NCI-H1105 (cell line): Measurements from ENCODE around the gene E2F6.

Experiments used
- DNase-seq: peaks from one replicate; lab custom pipeline; 2025; lab: John Stamatoyannopoulos, UW

The E2F6 gene, protein sequence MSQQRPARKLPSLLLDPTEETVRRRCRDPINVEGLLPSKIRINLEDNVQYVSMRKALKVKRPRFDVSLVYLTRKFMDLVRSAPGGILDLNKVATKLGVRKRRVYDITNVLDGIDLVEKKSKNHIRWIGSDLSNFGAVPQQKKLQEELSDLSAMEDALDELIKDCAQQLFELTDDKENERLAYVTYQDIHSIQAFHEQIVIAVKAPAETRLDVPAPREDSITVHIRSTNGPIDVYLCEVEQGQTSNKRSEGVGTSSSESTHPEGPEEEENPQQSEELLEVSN

GRCh38 chr2:11465485-11466306 lies at the start of gene E2F6:
Gene E2F6 (minus strand): TSS chr2:11466161. CDS start chr2:11465879, 282 bp downstream.
- peak; percentile 80 for DNase-seq

- DNase-seq, result no peak
Measured at GRCh38 chr2:11515490-11515981, 49.6 kb upstream of the E2F6 start.

- no peak for DNase-seq
Measured at GRCh38 chr2:11514904-11515303, 48.9 kb upstream of the E2F6 start.

DNA sequence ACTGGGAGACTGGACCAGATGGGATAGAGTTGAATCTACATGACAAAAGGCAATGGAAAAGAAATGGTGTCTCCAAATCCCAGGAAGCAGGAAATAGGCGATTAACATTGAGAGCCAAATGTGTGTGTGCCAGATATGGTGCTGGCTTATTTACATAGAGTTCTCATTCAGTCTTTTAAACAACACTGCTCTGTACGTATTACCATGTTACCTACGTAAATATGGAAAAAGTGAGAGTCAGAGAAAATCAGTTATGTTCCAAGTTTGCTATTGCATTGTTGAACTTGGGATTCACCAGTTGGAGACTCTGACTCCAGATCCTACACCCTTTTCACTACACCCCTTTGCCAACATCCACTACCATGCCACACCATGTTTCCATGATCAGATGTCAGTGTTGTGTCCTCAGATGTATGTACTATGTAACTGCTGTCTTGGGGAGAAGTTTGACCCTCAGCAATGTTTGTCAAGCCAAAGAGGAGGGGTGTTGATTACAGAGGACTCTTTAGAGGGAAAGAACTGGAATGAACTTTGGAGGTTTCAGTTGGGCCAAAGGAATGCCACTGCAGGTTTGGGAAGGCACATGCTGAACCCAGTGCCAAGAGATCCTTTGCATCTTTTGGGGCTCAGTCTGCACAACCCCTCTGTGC lies 48.2 kb upstream of the E2F6 start:
- DNase-seq, result no peak

- no peak for DNase-seq
Measured at GRCh38 chr2:11513319-11513718, 47.4 kb upstream of the E2F6 start.

GRCh38 chr2:11512431-11512830 lies 46.5 kb upstream of the E2F6 start:
- no peak for DNase-seq

GRCh38 chr2:11509657-11510360 lies 43.8 kb upstream of the E2F6 start:
- DNase-seq, result no peak

GRCh38 chr2:11508279-11508678 lies 42.3 kb upstream of the E2F6 start:
- no peak for DNase-seq

DNA sequence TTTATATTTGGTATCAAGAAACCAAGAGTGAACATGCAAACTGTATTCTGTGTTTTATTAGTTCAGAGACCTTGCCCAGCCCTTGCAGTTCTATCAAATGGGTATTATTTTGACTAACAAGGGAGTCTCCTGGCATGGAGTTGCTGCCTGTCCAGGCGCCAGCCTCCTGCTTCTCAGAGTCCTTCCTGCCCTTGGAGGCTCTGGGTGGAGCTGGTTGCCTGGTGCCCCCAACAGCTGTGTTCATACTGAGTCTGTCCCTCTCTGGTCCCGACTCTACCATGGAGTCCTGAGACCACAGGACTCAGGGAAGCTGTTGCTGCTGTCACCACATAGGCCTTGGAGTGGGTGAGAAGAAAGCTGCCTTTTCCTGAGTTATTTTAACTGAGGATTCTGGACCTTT lies 41.6 kb upstream of the E2F6 start:
- DNase-seq, result no peak

DNA sequence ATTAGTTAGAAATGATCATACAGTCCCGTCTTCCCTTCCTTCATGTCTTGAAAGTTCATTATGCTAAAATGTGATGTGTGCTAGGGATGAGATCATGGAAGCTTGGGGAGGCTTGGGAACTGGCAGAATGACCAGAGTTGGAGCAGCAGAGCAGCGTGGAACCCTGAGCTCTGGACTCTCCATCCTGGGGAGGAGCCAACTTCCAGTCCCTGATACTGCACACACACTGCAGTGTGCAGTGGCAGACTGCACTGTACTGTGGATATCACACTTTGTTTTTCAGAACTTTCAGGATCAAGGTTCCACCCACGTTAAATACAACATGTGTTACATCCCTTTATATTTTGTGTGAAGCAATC lies 40.6 kb upstream of the E2F6 start:
- no peak for DNase-seq

DNA sequence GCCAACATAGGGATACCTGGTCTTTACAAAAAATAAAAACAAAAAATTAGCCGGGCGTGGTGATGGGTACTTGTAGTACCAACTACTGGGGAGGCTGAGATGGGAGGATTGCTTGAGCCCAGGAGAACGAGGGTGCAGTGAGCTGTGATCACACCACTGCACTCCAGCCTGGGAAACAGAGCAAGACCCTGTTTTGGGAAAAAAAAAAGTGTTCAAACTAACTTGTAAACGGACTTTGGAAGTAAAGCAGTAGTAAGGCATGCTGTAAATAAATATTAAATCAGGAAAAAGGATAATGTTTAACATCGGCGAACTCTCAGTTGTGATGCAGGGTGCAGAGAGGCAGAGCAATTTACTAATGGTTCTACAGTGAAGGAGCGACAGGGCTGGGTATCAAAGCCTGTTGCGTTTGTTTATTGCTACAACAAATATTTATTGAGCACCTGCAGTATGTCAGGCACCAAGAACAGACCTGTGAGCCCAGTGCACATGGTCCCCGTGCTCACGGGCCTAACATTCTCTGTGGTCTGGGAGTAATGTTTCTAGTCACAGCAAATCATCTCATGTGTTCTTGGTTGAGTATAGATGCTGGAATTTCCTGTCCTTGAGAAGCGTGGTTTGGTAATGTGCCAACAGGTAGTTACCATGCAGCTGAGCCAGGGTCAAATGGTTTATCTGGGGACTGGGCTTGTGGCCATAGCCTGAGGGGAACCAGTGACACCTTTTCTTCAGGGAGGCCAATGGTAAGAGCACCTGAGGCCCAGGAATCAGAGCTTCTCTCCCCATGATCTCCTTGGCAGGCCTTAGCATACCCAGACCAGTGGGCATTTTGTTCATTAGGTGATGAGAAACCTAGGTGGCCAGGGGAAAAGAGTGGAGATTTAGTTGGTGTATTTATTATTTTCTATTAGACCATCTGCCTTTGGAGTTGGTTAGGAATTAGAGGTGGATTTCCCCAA lies 40.0 kb upstream of the E2F6 start:
- DNase-seq, result no peak

GRCh38 chr2:11503354-11503927 lies 37.5 kb upstream of the E2F6 start:
- DNase-seq, result no peak

GRCh38 chr2:11502740-11503292 lies 36.9 kb upstream of the E2F6 start:
- no peak for DNase-seq

DNA sequence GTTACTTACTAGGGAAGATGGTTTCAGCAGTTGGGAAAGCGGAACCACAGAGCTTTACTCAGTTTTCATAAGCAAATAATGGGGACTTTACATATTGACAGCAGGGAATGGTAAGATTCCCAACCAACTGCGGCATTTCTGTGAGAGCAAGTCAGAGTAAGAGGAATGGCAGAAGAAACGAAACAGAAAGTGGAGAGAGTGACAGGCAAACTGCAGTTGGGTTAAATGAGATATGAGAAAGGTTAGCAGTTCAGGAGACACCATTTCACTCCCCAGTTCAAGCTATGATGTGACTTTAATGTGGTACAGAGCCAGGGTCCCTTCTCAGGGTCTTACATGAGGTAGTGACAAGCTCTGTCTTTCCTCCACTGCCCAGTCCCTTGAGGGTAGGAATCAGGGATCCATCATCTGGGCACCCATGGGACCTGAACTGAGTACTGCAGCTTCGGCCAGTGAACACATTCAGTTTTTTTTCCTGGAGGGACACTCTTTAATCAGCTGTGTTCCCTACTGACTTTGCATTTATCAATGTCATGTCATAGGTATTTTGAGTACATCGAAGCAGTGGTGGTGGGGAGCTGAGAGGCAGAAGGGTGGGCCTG lies 34.8 kb upstream of the E2F6 start:
- DNase-seq, result no peak

DNA sequence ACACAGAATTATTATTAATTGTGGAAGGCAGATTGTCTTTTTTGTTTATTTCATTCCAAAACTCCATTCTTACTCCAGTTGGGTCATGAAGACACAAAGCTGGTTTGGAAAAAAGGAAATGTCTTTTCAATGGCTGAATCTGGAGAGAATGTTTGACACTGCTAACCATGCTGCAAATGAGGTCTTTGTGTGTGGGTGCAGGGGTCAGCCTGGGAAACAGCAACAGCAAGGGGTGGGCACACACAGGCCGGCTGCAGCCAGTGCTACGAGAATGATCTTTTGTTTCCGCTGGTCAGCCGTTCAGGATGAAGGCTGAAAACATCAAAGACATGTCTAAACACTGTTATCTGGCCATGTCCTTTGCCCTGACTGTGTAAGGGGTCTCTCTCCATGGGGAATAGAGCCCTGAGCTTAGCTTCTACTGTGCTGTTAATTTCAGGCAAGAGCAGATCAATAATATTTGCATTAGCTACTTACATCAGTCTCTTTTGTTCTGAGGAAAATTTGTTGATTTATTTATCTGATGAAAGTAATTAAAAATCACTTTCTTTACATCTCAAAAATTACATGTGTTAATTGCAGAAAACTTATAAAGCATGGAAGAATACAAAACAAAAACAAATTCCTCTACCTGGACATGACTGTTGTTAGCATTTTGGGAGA lies 33.3 kb upstream of the E2F6 start:
- DNase-seq, result no peak

DNA sequence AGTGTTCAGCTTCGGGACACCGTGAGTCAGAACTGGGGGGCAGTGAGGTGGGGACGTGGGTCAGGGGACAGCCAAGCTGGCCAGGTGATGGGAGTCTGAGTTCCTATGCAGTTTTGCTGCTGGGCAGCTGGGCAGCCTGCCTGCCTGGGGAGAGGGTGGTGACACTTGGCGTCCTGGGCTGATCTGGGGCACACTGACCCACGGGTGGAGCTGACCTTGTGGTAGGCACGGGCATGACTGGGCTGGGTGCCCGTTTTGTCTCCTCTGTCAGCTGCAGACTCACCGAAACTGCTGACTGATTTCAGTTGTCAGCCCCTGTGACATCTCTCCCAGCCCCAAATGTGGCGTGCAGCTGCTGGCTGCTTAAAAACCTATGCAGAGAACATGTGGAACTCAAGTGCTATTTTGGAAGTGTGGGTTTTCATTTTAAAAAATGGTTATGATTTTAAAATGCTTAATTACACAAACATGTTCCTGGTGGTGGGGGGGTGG lies 32.6 kb upstream of the E2F6 start:
- no peak for DNase-seq

DNA sequence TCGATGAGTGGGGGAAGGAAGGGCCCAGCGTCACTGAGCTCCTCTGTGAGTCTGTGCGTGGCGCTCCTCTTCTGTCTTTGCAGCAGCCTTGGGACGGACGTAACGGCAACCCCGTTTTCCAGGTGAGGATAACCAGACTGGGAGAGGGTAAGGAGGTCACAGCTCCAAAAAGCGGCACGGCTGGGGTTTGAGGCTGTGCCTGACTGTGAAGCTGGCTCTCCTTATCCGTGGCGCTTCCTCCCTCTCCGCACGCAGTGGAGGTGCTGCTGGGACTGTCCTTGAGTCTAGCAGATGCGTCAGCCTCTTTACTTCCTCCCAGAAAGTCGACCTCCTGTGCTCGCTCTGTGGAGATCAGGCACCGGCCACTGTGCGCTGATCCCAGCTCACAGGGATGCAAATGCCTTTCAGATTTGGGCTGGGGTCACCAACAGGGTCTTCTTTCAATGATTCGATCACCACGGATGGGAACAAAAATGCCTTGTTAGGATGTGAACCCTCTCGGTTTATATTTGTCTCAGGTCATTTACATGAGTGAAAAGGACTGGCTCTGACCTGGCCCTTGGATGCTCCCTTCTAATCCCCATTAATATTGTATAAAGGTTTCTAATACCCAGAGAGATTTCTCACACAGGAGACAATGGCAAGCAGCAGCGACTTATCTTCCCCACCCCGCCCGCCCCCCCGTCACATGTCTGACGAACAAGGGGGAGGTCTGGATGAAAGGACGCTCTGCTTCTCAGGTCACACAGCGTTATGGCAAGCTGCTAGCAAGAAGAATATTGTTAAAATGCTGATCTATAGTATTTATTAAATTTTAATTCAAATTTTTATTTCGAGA lies 30.1 kb upstream of the E2F6 start:
- DNase-seq, result no peak

GRCh38 chr2:11494310-11494709 lies 28.3 kb upstream of the E2F6 start:
- DNase-seq, result no peak
